Measurements from ENCODE around the gene MAPT. TPM values are rescaled to one million over a fixed set of nuclear protein-coding genes. Genes with fewer than 3 reads are reported as not detected.
A peak's percentile ranks its signal among the peaks of the same experiment; 100 is the strongest.

The MAPT gene
- total and polyA plus RNA-seq, 2 of the 13 experiments (the other 11 are each of a cell fraction or from before 2014, with no cell fraction given) = 2.1 to 2.8 TPM

- TF ChIP-seq ZC3H4 (CRISPR knock-in tag; IDR thresholded peaks at IDR 0.05; ENCODE audit: borderline replicate concordance) (no peak), ZNF710 (CRISPR knock-in tag; IDR thresholded peaks at IDR 0.05; ENCODE audit: borderline replicate concordance) (no peak), GATAD1 (CRISPR knock-in tag; IDR thresholded peaks at IDR 0.05) (no peak), KDM1A (CRISPR knock-in tag; IDR thresholded peaks at IDR 0.05) (no peak), POLR2A (IDR thresholded peaks at IDR 0.05; ENCODE audit: insufficient read depth in 1 of 2, low read depth in 2 of 2, low read length in 2 of 2) (no peak), ZNF407 (CRISPR knock-in tag; IDR thresholded peaks at IDR 0.05; ENCODE audit: not compliant biosample characterization) (no peak), ZBTB33 (CRISPR knock-in tag; IDR thresholded peaks at IDR 0.05) (peak; percentile 64; the same call in 1 of the 2 replicates), HDAC1 (CRISPR knock-in tag; IDR thresholded peaks at IDR 0.05) (no peak), ZSCAN25 (CRISPR knock-in tag; IDR thresholded peaks at IDR 0.05) (0 out of 2 replicates have a peak, but pooled peaks have one; percentile 34), PHB2 (IDR thresholded peaks at IDR 0.05; ENCODE audit: partially characterized antibody) (no peak), ZBTB2 (CRISPR knock-in tag; IDR thresholded peaks at IDR 0.05; ENCODE audit: low read depth) (no peak), FOSL1 (CRISPR knock-in tag; IDR thresholded peaks at IDR 0.05; ENCODE audit: borderline replicate concordance) (no peak), TRAFD1 (CRISPR knock-in tag; IDR thresholded peaks at IDR 0.05; ENCODE audit: borderline replicate concordance) (no peak), KLF9 (CRISPR knock-in tag; IDR thresholded peaks at IDR 0.05; ENCODE audit: low read depth) (no peak)
These were observed 150.1 kb downstream of the MAPT start (continued) for GRCh38 chr17:46044286-46044928.

All from HepG2 (cell line).